Activated CD4-positive, alpha-beta T cell treated with anti-CD3 and anti-CD28 coated beads for 36 hours (primary cell): ENCODE results near the gene PANX3. TPM values are rescaled to one million over a fixed set of nuclear protein-coding genes. Genes with fewer than 3 reads are reported as not detected.

Experiments
- ATAC-seq: fragments of 200-7000 bp; cut with Tn5 transposase; one replicate; pipeline ENCODE4 v1.10.0; 2021; ENCODE audit warnings: mild to moderate bottlenecking, moderate library complexity
- CTCF ChIA-PET: fragments of 350-600 bp; sonication (Branson Sonifier 250); formaldehyde crosslinking; loops from one replicate; lab custom pipeline; 2021; ENCODE audit warnings: antibody characterized with exemption; lab: Charles Lee
- POLR2A ChIA-PET: fragments of 350-600 bp; sonication (Branson Sonifier 250); formaldehyde crosslinking; loops from one replicate; lab custom pipeline; 2021; ENCODE audit warnings: antibody characterized with exemption, inconsistent platforms; lab: Charles Lee
- DNase-seq: peaks from one replicate; pipeline ENCODE4 v3.0.0-alpha.2; 2020
- H3K27ac Mint-ChIP-seq: one replicate; pipeline ENCODE4 v1.8.0; 2021; ENCODE audit warnings: mixed read lengths
- H3K27me3 Mint-ChIP-seq: one replicate; pipeline ENCODE4 v1.8.0; 2021; ENCODE audit warnings: mixed read lengths
- H3K36me3 Mint-ChIP-seq: one replicate; pipeline ENCODE4 v1.8.0; 2021; ENCODE audit warnings: low read depth, mixed read lengths
- H3K4me1 Mint-ChIP-seq: one replicate; pipeline ENCODE4 v1.8.0; 2021; ENCODE audit warnings: mixed read lengths
- H3K4me3 Mint-ChIP-seq: one replicate; pipeline ENCODE4 v1.8.0; 2021; ENCODE audit warnings: mild to moderate bottlenecking, moderate library complexity, mixed read lengths
- H3K9me3 Mint-ChIP-seq: one replicate; pipeline ENCODE4 v1.8.0; 2021; ENCODE audit warnings: low read depth, mixed read lengths
- intact Hi-C, 2 experiments: fragments of 100-400 bp; cut with DNase I in 1 of 2; cut with micrococcal nuclease in 1 of 2; formaldehyde crosslinking; loops; one replicate each; pipeline versions ENCODE4 v1.14.2 to v1.15.1; 2022 to 2024; cut with DNase I, micrococcal nuclease
- total RNA-seq, 2 experiments: library from RNA; stranded (reverse); gene quantifications; one replicate each; pipeline ENCODE4 v1.2.3, GENCODE V29; 2021

Gene PANX3
- total RNA-seq, 2 experiments from 2014 or later, result not detected

- POLR2A ChIA-PET, result no interaction called here
- no peak overlapping the region for H3K27ac Mint-ChIP-seq
These were observed 29.4 kb downstream of the PANX3 start for GRCh38 chr11:124640666-124641065.

GRCh38 chr11:124642628-124643027 is 31.4 kb downstream of the PANX3 start:
- Mint-ChIP-seq H3K4me1 (peaks cover 3% of the 10 kb centered on the region), H3K4me3 (no peak overlapping the region), H3K27me3 (no peaks in the 10 kb centered on the region), H3K27ac (no peak overlapping the region), H3K9me3 (no peaks in the 10 kb centered on the region), H3K36me3 (peaks cover 6% of the 10 kb centered on the region)
- DNase-seq, result no peak
- ATAC-seq, result no peak
- intact Hi-C loops, result no loop called here
- ChIA-PET POLR2A (no interaction called here), CTCF (interaction anchor here (0.7 to 1.6 kb wide), 3 partner anchors 9 to 24 kb away, joined by 3 to 7 read pairs (median 3); partner anchors contain the start of gene TBRG1)

More at GRCh38 chr11:124640666-124641065, 29.4 kb downstream of the PANX3 start:
- CTCF ChIA-PET, result interaction anchor here (0.6 to 2.4 kb wide), 4 partner anchors 9 to 158 kb away, joined by 3 to 8 read pairs (median 6); no protein-coding TSS in a partner anchor
- peaks cover 3% of the 10 kb centered on the region for H3K4me1 Mint-ChIP-seq
- peaks cover 13% of the 10 kb centered on the region for H3K36me3 Mint-ChIP-seq
- no peaks in the 10 kb centered on the region for H3K27me3 Mint-ChIP-seq
- intact Hi-C loops, result no loop called here
- DNase-seq, result no peak
- H3K4me3 Mint-ChIP-seq, result no peak overlapping the region
- no peak for ATAC-seq
- no peaks in the 10 kb centered on the region for H3K9me3 Mint-ChIP-seq

DNA sequence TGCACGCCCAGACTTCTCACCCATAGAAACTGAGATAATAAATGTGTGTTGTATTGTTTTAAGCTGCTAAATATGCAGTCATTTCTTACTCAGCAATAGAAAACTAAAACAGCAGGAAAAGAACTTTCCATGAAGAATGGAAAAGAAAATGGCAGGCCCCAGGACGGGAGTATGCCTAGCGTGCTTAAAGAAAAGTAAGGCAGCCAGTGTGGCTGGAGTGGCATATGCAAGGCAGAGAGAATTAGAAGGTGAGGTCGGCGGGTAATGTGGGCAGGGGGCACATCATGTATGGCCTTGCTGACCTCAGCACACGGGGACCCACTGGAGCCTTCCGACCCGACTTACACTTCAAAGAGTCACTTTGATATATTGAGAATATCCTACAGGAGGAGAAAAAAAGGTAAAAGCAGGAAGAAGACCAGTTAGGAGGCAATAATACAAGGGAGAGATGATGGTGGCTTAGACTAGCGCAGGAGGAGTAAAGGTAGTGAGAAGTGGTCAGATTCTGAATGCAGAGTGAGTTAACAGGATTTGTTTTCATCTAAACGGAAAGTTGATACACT is 31.9 kb downstream of the PANX3 start:
- ATAC-seq, result no peak
- Mint-ChIP-seq H3K36me3 (peaks cover 6% of the 10 kb centered on the region), H3K4me1 (peaks cover 3% of the 10 kb centered on the region), H3K27me3 (no peaks in the 10 kb centered on the region), H3K27ac (no peak overlapping the region), H3K4me3 (no peak overlapping the region), H3K9me3 (no peaks in the 10 kb centered on the region)
- intact Hi-C loops, result no loop called here
- ChIA-PET POLR2A (interaction anchor here (0.6 kb wide), 1 partner anchor 1661 kb away, joined by 3 read pairs; the partner anchor contains the start of gene DCPS), CTCF (interaction anchor here (0.7 to 2.4 kb wide), 7 partner anchors 9 to 223 kb away, joined by 3 to 7 read pairs (median 6); partner anchors contain the start of gene TBRG1)
- no peak for DNase-seq

GRCh38 chr11:124643605-124644425 is 32.6 kb downstream of the PANX3 start:
- no peak overlapping the region for H3K27ac Mint-ChIP-seq
- H3K27me3 Mint-ChIP-seq, result no peaks in the 10 kb centered on the region
- H3K4me3 Mint-ChIP-seq, result no peak overlapping the region
- no peaks in the 10 kb centered on the region for H3K9me3 Mint-ChIP-seq
- ChIA-PET POLR2A (interaction anchor here (0.6 kb wide), 1 partner anchor 1660 kb away, joined by 3 read pairs; the partner anchor contains the start of gene DCPS), CTCF (interaction anchor here (1.0 to 2.4 kb wide), 8 partner anchors 8 to 222 kb away, joined by 3 to 7 read pairs (median 6); no protein-coding TSS in a partner anchor)
- H3K4me1 Mint-ChIP-seq, result peaks cover 3% of the 10 kb centered on the region
- intact Hi-C loops, result loop anchor here (1.0 to 2.0 kb wide), 5 partner anchors 27 to 223 kb away; no protein-coding TSS in a partner anchor
- H3K36me3 Mint-ChIP-seq, result peaks cover 2% of the 10 kb centered on the region
- DNase-seq (no peak), ATAC-seq (no peak)

- POLR2A ChIA-PET, result no interaction called here
- peak; percentile 38 for DNase-seq
- no peak overlapping the region for H3K4me3 Mint-ChIP-seq
These were observed 33.4 kb downstream of the PANX3 start for GRCh38 chr11:124644426-124645280.

DNA sequence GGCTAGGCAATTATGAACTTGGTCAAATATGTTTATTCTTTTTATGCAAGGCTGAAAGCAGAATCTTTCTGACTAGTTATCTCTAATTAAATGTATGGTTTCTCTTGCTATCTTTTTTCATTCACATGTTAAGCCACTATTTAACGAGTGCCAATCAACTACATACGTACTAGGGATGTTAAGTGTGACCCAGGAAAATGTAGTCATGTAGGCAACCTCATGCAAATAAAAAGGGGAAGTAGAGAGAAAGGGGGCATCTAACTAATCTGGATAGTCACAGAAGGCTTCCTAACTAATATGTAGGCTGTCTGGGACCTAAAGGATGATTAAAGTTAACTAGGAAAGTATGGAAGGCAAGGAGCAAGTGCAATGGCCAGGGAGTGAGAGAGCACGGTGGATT is 34.9 kb downstream of the PANX3 start:
- no peaks in the 10 kb centered on the region for H3K27me3 Mint-ChIP-seq
- POLR2A ChIA-PET, result interaction anchor here (1.0 kb wide), 1 partner anchor 23 kb away, joined by 3 read pairs; no protein-coding TSS in a partner anchor
- intact Hi-C loops, result no loop called here
- DNase-seq (no peak), ATAC-seq (no peak)
- no peak overlapping the region for H3K4me3 Mint-ChIP-seq
- peaks cover 2% of the 10 kb centered on the region for H3K36me3 Mint-ChIP-seq
- no peaks in the 10 kb centered on the region for H3K9me3 Mint-ChIP-seq
- no peak overlapping the region for H3K27ac Mint-ChIP-seq
- CTCF ChIA-PET, result interaction anchor here (0.9 kb wide), 1 partner anchor 22 kb away, joined by 3 read pairs; no protein-coding TSS in a partner anchor
- H3K4me1 Mint-ChIP-seq, result peaks cover 3% of the 10 kb centered on the region

More at GRCh38 chr11:124644426-124645280, 33.4 kb downstream of the PANX3 start:
- H3K4me1 Mint-ChIP-seq, result peaks cover 3% of the 10 kb centered on the region
- intact Hi-C loops, result loop anchor here (1.0 to 2.0 kb wide), 5 partner anchors 27 to 222 kb away; no protein-coding TSS in a partner anchor
- CTCF ChIA-PET, result interaction anchor here (0.6 to 2.4 kb wide), 14 partner anchors 9 to 232 kb away, joined by 3 to 7 read pairs (median 5); no protein-coding TSS in a partner anchor
- ATAC-seq, result no peak
- H3K9me3 Mint-ChIP-seq, result no peaks in the 10 kb centered on the region
- H3K27me3 Mint-ChIP-seq, result no peaks in the 10 kb centered on the region
- H3K36me3 Mint-ChIP-seq, result peaks cover 2% of the 10 kb centered on the region
- no peak overlapping the region for H3K27ac Mint-ChIP-seq

- H3K9me3 Mint-ChIP-seq, result no peaks in the 10 kb centered on the region
- no peak overlapping the region for H3K27ac Mint-ChIP-seq
- peaks cover 15% of the 10 kb centered on the region for H3K36me3 Mint-ChIP-seq
- intact Hi-C loops, result no loop called here
- H3K4me3 Mint-ChIP-seq, result no peak overlapping the region
- CTCF ChIA-PET, result interaction anchor here (0.7 to 2.4 kb wide), 3 partner anchors 8 to 20 kb away, joined by 3 to 8 read pairs (median 3); no protein-coding TSS in a partner anchor
- peaks cover 3% of the 10 kb centered on the region for H3K4me1 Mint-ChIP-seq
- POLR2A ChIA-PET, result no interaction called here
- DNase-seq (no peak), ATAC-seq (no peak)
- no peaks in the 10 kb centered on the region for H3K27me3 Mint-ChIP-seq
These were observed 37.4 kb downstream of the PANX3 start for GRCh38 chr11:124648610-124649009.

- H3K27ac Mint-ChIP-seq, result no peak overlapping the region
- CTCF ChIA-PET, result interaction anchor here (0.6 to 1.2 kb wide), 2 partner anchors 99 to 180 kb away, joined by 3 read pairs; no protein-coding TSS in a partner anchor
- ATAC-seq, result no peak
- peaks cover 15% of the 10 kb centered on the region for H3K36me3 Mint-ChIP-seq
- no peak overlapping the region for H3K4me3 Mint-ChIP-seq
- no peaks in the 10 kb centered on the region for H3K9me3 Mint-ChIP-seq
- H3K27me3 Mint-ChIP-seq, result no peaks in the 10 kb centered on the region
- H3K4me1 Mint-ChIP-seq, result no peaks in the 10 kb centered on the region
- intact Hi-C loops, result no loop called here
- no peak for DNase-seq
- POLR2A ChIA-PET, result no interaction called here
These were observed 45.8 kb downstream of the PANX3 start for GRCh38 chr11:124656774-124657630.

DNA sequence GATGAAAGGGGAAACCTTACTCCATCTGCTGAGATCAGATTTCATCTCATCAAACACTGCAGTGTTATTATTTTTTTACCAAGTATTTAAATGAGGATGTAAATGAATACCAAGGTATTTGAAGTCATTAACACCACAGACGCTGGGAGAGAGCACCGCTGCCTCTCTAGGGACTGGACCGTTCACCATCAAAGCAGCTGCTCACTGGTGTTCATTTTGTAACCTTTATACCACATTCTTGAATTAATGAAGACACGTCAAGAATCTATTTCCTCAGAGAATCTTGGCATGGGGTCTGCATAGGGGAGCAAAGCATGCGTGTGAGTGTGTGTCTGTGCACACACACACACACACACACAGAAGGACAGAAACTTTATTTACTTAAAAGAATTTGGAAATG is 46.7 kb downstream of the PANX3 start:
- POLR2A ChIA-PET, result no interaction called here
- Mint-ChIP-seq H3K36me3 (peaks cover 13% of the 10 kb centered on the region), H3K4me3 (no peak overlapping the region), H3K27me3 (no peaks in the 10 kb centered on the region), H3K4me1 (no peaks in the 10 kb centered on the region), H3K27ac (no peak overlapping the region), H3K9me3 (no peaks in the 10 kb centered on the region)
- DNase-seq (no peak), ATAC-seq (no peak)
- CTCF ChIA-PET, result interaction anchor here (1.2 kb wide), 1 partner anchor 98 kb away, joined by 3 read pairs; no protein-coding TSS in a partner anchor
- intact Hi-C loops, result no loop called here

- no peak for ATAC-seq
- no peak overlapping the region for H3K27ac Mint-ChIP-seq
- intact Hi-C loops, result no loop called here
- POLR2A ChIA-PET, result no interaction called here
- peaks cover 7% of the 10 kb centered on the region for H3K36me3 Mint-ChIP-seq
- no peak overlapping the region for H3K4me3 Mint-ChIP-seq
- no peaks in the 10 kb centered on the region for H3K4me1 Mint-ChIP-seq
- CTCF ChIA-PET, result interaction anchor here (1.2 kb wide), 1 partner anchor 97 kb away, joined by 3 read pairs; no protein-coding TSS in a partner anchor
- no peaks in the 10 kb centered on the region for H3K27me3 Mint-ChIP-seq
- DNase-seq, result no peak
- H3K9me3 Mint-ChIP-seq, result no peaks in the 10 kb centered on the region
These were observed 47.3 kb downstream of the PANX3 start for GRCh38 chr11:124658501-124658900.
